Effector memory CD8-positive, alpha-beta T cell (primary cell): ENCODE results near the gene AHSP.
A peak's percentile ranks its signal among the peaks of the same experiment; 100 is the strongest.
"Not testable (repeated sequence)": the region's sequence is repeated elsewhere in the genome, so short reads cannot be mapped to it uniquely, and the experiment has no call there.

Source experiments
- ATAC-seq: fragments of 150-1000 bp; cut with Tn5 transposase; replicated peaks from 2 replicates; pipeline ENCODE4 v1.10.0; 2021; ENCODE audit warnings: mild to moderate bottlenecking, moderate library complexity
- DNase-seq, 3 experiments: peaks; one replicate each; pipeline ENCODE4 v3.0.0; 2021
- H3K27ac Mint-ChIP-seq, 2 donors: one replicate each; pipeline ENCODE4 v1.8.0; 2022; ENCODE audit warnings: mild to moderate bottlenecking in 2 of 2, mixed read lengths in 2 of 2, moderate library complexity in 2 of 2
- H3K27me3 Mint-ChIP-seq, 2 donors: one replicate each; pipeline ENCODE4 v1.8.0; 2022; ENCODE audit warnings: mixed read lengths in 2 of 2
- H3K36me3 Mint-ChIP-seq: one replicate; pipeline ENCODE4 v1.8.0; 2022; ENCODE audit warnings: mild to moderate bottlenecking, moderate library complexity, mixed read lengths; ENCODE audit not compliant: insufficient read depth
- H3K4me1 Mint-ChIP-seq, 2 donors: one replicate each; pipeline ENCODE4 v1.8.0; 2022; ENCODE audit warnings: low read depth in 2 of 2, mixed read lengths in 2 of 2
- H3K4me3 Mint-ChIP-seq, 2 donors: one replicate each; pipeline ENCODE4 v1.8.0; 2022; ENCODE audit warnings: mild to moderate bottlenecking in 2 of 2, mixed read lengths in 2 of 2, moderate library complexity in 2 of 2
- H3K9me3 Mint-ChIP-seq, 2 donors: one replicate each; pipeline ENCODE4 v1.8.0; 2022; ENCODE audit warnings: mixed read lengths in 2 of 2

AHSP gene

GRCh38 chr16:31529108-31529936 is 1.6 kb downstream of the AHSP start:
- H3K36me3 Mint-ChIP-seq = no peaks in the 10 kb centered on the region
- H3K27me3 Mint-ChIP-seq = peaks cover 26 to 44% of the 10 kb centered on the region in 2 donors
- H3K9me3 Mint-ChIP-seq = no peaks in the 10 kb centered on the region
- H3K27ac Mint-ChIP-seq = no peak overlapping the region
- H3K4me3 Mint-ChIP-seq = no peak overlapping the region
- ATAC-seq (no peak), DNase-seq (no peak)
- H3K4me1 Mint-ChIP-seq = peaks cover 0 to 2% of the 10 kb centered on the region in 2 donors

GRCh38 chr16:31529937-31530312 is 2.2 kb downstream of the AHSP start:
- Mint-ChIP-seq H3K27me3 (peaks cover 26 to 50% of the 10 kb centered on the region in 2 donors), H3K4me1 (peaks cover 0 to 2% of the 10 kb centered on the region in 2 donors), H3K9me3 (no peaks in the 10 kb centered on the region), H3K27ac (no peak overlapping the region), H3K36me3 (no peaks in the 10 kb centered on the region), H3K4me3 (no peak overlapping the region)
- ATAC-seq (no peak), DNase-seq (no peak)

- ATAC-seq (no peak), DNase-seq (no peak)
- Mint-ChIP-seq H3K4me1 (peaks cover 0 to 2% of the 10 kb centered on the region in 2 donors), H3K27me3 (peaks cover 31 to 54% of the 10 kb centered on the region in 2 donors), H3K36me3 (no peaks in the 10 kb centered on the region), H3K27ac (no peak overlapping the region), H3K9me3 (no peaks in the 10 kb centered on the region), H3K4me3 (no peak overlapping the region)
These were observed 2.7 kb downstream of the AHSP start for GRCh38 chr16:31530405-31530804.

- peaks cover 37 to 61% of the 10 kb centered on the region in 2 donors for H3K27me3 Mint-ChIP-seq
- ATAC-seq (no peak), DNase-seq (no peak)
- no peak overlapping the region for H3K4me3 Mint-ChIP-seq
- H3K9me3 Mint-ChIP-seq = no peaks in the 10 kb centered on the region
- no peaks in the 10 kb centered on the region for H3K36me3 Mint-ChIP-seq
- H3K4me1 Mint-ChIP-seq = peaks cover 0 to 2% of the 10 kb centered on the region in 2 donors
- no peak overlapping the region for H3K27ac Mint-ChIP-seq
These were observed 3.4 kb downstream of the AHSP start for GRCh38 chr16:31531096-31531495.

- ATAC-seq (no peak), DNase-seq (no peak)
- Mint-ChIP-seq H3K9me3 (no peaks in the 10 kb centered on the region), H3K27ac (no peak overlapping the region), H3K4me3 (no peak overlapping the region), H3K36me3 (no peaks in the 10 kb centered on the region), H3K27me3 (peaks cover 37 to 63% of the 10 kb centered on the region in 2 donors), H3K4me1 (peaks cover 0 to 2% of the 10 kb centered on the region in 2 donors)
These were observed 4.4 kb downstream of the AHSP start for GRCh38 chr16:31532120-31532519.

GRCh38 chr16:31532896-31533295 is 5.2 kb downstream of the AHSP start:
- Mint-ChIP-seq H3K36me3 (no peaks in the 10 kb centered on the region), H3K4me1 (peaks cover 0 to 4% of the 10 kb centered on the region in 2 donors), H3K4me3 (no peak overlapping the region), H3K27me3 (peaks cover 35 to 63% of the 10 kb centered on the region in 2 donors), H3K9me3 (no peaks in the 10 kb centered on the region), H3K27ac (no peak overlapping the region)
- DNase-seq (no peak), ATAC-seq (no peak)

GRCh38 chr16:31535737-31536136 is 8.0 kb downstream of the AHSP start:
- no peak for ATAC-seq

GRCh38 chr16:31536804-31537361 is 9.2 kb downstream of the AHSP start:
- Mint-ChIP-seq H3K9me3 (no peaks in the 10 kb centered on the region), H3K36me3 (no peaks in the 10 kb centered on the region), H3K27ac (no peak overlapping the region), H3K4me1 (peaks cover 0 to 2% of the 10 kb centered on the region in 2 donors), H3K4me3 (no peak overlapping the region), H3K27me3 (peaks cover 49 to 77% of the 10 kb centered on the region in 2 donors)
- ATAC-seq = no peak
- DNase-seq = no peak

More at GRCh38 chr16:31535737-31536136, 8.0 kb downstream of the AHSP start:
- H3K36me3 Mint-ChIP-seq = no peaks in the 10 kb centered on the region
- H3K27ac Mint-ChIP-seq = no peak overlapping the region
- peaks cover 0 to 2% of the 10 kb centered on the region in 2 donors for H3K4me1 Mint-ChIP-seq
- H3K27me3 Mint-ChIP-seq = peaks cover 42 to 67% of the 10 kb centered on the region in 2 donors
- DNase-seq = no peak
- no peak overlapping the region for H3K4me3 Mint-ChIP-seq
- H3K9me3 Mint-ChIP-seq = no peaks in the 10 kb centered on the region

- Mint-ChIP-seq H3K4me3 (peak overlapping the region in 1 of 2 donors; percentile 53), H3K36me3 (no peaks in the 10 kb centered on the region), H3K27ac (no peak overlapping the region), H3K27me3 (peaks cover 57 to 84% of the 10 kb centered on the region in 2 donors), H3K4me1 (peaks cover 0 to 2% of the 10 kb centered on the region in 2 donors), H3K9me3 (peaks cover 0 to 3% of the 10 kb centered on the region in 2 donors)
- DNase-seq = no peak
- ATAC-seq = no peak
These were observed 9.9 kb downstream of the AHSP start for GRCh38 chr16:31537362-31538242.

GRCh38 chr16:31538243-31538598 is 10.5 kb downstream of the AHSP start:
- not testable (repeated sequence) for DNase-seq, H3K36me3 Mint-ChIP-seq, H3K4me3 Mint-ChIP-seq, H3K9me3 Mint-ChIP-seq, H3K27ac Mint-ChIP-seq, H3K4me1 Mint-ChIP-seq, ATAC-seq
- H3K27me3 Mint-ChIP-seq = peaks cover 57 to 84% of the 10 kb centered on the region in 2 donors

- not testable (repeated sequence) for H3K4me1 Mint-ChIP-seq, H3K4me3 Mint-ChIP-seq, H3K27ac Mint-ChIP-seq, ATAC-seq, H3K9me3 Mint-ChIP-seq, DNase-seq, H3K36me3 Mint-ChIP-seq
- peaks cover 57 to 69% of the 10 kb centered on the region in 2 donors for H3K27me3 Mint-ChIP-seq
These were observed 12.1 kb downstream of the AHSP start for GRCh38 chr16:31539762-31540161.

GRCh38 chr16:31542763-31543162 is 15.1 kb downstream of the AHSP start:
- H3K27ac Mint-ChIP-seq = no peak overlapping the region
- no peaks in the 10 kb centered on the region for H3K36me3 Mint-ChIP-seq
- peaks cover 0 to under 1% of the 10 kb centered on the region in 2 donors for H3K4me1 Mint-ChIP-seq
- peaks cover 0 to 3% of the 10 kb centered on the region in 2 donors for H3K9me3 Mint-ChIP-seq
- ATAC-seq = no peak
- H3K27me3 Mint-ChIP-seq = peaks cover 48 to 56% of the 10 kb centered on the region in 2 donors
- no peak for DNase-seq
- no peak overlapping the region for H3K4me3 Mint-ChIP-seq

GRCh38 chr16:31561426-31562233 is 33.9 kb downstream of the AHSP start:
- H3K4me3 Mint-ChIP-seq = no peak overlapping the region
- no peaks in the 10 kb centered on the region for H3K4me1 Mint-ChIP-seq
- H3K27me3 Mint-ChIP-seq = peaks cover 37 to 55% of the 10 kb centered on the region in 2 donors
- no peak overlapping the region for H3K27ac Mint-ChIP-seq
- no peaks in the 10 kb centered on the region for H3K9me3 Mint-ChIP-seq
- DNase-seq = no peak
- H3K36me3 Mint-ChIP-seq = peaks cover 3% of the 10 kb centered on the region
- no peak for ATAC-seq
